GM18511 (cell line): Measurements from ENCODE around the gene LAMB1.
"Not testable (repeated sequence)": the region's sequence is repeated elsewhere in the genome, so short reads cannot be mapped to it uniquely, and the experiment has no call there.

Source experiments
- ATAC-seq: cut with Tn5 transposase; IDR thresholded peaks from one replicate; pipeline ENCODE4 v1.9.1; 2021; ENCODE audit warnings: mild to moderate bottlenecking, moderate library complexity; ENCODE audit not compliant: unreplicated experiment

LAMB1 gene

DNA sequence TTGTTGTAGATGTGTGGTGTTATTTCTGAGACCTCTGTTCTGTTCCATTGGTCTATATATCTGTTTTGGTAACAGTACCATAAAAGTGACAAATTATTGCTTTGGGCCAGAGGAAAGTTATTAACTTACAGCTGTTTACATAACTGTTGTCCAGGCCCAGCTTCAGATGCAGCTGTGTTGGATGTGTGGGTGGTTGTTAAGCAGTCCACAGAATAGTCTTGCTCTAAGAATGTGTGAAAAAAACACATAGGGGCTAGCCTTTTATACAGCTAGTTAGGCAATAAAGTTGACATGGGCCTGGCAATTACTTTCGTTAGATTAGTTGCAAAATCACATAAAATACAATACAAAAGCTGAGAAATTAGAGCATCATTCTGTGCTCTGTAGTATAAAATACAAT is 80.1 kb downstream of the LAMB1 start:
- no peak for ATAC-seq

DNA sequence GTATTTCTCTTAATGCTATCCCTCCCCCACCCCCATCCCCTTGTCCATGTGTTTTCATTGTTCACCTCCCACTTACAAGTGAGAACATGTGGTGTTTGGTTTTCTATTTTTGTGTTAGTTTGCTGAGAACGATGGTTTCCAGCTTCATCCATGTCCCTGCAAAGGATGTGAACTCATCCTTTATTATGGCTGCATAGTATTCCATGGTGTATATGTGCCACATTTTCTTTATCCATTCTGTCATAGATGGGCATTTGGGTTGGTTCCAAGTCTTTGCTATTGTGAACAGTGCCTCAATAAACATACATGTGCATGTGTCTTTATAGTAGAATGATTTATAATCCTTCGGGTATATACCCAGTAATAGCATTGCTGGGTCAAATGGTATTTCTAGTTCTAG is 81.1 kb downstream of the LAMB1 start:
- ATAC-seq: not testable (repeated sequence)

DNA sequence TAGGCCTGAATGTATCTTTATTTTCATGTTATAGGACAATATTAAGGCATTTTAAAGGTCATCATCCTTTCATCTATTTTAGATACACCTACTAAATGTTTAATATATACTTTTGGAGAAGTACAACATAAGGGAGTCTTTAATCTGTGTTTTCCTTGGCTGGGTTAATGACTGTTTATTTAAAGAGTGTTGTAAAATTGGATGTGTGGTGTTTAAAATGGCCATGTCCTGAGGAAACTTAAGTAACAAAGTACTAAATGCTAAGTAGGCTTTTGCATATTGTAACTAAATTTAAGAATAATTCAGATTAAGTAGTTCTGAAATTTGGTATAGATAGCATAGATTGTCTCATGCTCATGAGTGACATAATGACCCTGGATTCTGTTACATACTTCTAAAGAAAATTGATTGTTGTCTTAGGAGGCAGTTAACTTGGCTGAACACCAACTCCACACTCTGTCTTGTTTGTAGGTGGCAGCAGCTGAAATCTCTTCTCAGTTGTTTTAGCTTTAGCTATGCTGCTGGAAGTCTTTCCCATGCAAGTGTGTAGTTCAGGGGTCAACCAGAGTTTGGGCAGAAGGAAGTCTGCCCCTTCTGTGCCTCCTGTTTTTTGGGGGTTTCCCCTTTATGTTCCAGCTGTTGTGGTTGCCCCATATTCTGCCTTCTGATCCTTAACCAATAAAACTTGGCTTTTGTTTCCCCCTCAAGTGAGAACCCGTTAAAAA is 82.8 kb downstream of the LAMB1 start:
- ATAC-seq: no peak

DNA sequence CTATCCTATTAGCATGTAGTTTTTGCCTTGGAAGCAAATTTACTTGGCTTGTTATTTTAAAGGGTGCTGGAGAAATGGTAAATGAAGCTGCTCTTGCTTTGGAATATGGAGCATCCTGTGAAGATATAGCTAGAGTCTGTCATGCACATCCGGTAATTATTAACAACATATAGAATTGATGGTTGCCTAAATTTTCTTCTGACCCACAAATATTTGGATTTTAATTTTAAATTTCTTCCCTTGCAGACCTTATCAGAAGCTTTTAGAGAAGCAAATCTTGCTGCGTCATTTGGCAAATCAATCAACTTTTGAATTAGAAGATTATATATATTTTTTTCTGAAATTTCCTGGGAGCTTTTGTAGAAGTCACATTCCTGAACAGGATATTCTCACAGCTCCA is 84.0 kb downstream of the LAMB1 start:
- ATAC-seq: no peak

DNA sequence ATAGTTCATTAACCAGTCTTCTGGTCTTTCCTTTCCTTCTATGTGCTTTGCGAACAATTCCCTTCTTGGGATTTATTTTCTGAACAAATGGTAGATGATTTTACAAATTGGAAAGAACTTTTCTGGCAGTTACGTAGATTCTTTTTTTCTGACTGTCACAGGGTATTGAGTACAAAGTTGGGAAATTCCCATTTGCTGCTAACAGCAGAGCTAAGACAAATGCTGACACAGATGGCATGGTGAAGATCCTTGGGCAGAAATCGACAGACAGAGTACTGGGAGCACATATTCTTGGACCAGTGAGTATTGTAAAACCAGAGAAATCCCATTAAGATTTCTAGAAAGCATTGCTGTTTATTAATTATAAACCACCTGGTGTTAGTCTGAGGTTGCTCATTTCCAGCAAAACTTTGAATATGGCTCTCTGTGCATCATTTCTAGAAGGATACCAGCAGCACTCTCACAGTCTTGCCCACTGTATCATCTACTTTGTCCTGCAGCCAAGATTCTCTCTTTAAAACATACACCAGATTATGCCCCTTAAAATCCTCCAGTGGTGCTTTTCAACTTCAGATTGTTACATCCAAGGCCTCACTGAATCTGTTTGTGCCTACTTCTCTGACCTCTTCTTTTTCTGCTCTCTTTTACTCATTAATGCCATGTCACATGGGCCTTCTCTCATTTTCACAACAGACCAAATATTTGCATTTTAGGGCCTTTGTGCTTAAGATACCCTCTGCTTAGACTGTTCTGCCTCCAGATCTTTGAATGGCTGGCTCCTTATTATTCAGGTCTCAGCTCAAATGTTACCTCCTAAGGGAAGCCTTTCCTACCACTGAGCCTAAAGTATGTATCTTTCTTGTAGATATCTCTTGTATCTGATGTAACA is 85.0 kb downstream of the LAMB1 start:
- ATAC-seq: peak; percentile 82

- no peak for ATAC-seq
These were observed 87.4 kb downstream of the LAMB1 start for GRCh38 chr7:107915541-107915940.

GRCh38 chr7:107914831-107915230 is 88.1 kb downstream of the LAMB1 start:
- no peak for ATAC-seq

DNA sequence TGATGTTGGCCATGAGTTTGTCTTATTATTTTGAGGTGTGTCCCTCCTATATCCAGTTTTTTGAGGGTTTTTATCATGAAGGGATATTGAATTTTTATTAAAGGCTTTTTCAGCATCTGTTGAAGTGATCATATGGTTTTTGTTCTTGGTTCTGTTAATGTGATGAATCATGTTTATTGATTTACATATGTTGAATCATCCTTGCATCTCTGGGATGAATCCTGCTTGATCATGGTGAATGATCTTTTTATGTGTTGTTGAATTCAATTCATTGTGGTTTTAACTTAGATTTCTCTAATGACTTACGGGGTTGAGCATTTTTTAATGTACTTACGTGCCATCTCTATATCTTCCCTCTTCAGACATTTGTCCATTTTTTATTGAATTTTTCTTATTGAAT is 89.1 kb downstream of the LAMB1 start:
- no peak for ATAC-seq

GRCh38 chr7:107911981-107912380 is 91.0 kb downstream of the LAMB1 start:
- ATAC-seq: no peak

DNA sequence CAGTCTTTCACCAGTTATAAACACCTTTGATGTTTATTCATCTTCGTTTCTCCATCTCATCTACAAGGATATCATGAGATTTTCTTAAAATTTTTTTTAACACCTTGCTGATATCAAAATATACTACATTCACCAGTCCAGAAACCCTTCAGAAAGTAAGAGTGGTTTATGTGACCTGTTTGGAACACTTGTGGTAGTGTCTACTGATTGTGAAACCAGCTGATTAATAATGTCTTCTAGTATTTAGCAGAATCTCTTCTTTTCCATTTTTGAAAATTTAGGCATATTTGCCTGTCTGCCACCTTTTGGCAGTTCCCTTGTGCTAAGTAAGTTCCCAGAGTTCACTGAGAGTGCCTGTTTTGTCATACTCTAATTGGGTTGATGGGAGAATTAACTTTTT is 93.5 kb downstream of the LAMB1 start:
- ATAC-seq: no peak

GRCh38 chr7:107907790-107908189 is 95.2 kb downstream of the LAMB1 start:
- no peak for ATAC-seq

- no peak for ATAC-seq
These were observed 100.6 kb downstream of the LAMB1 start for GRCh38 chr7:107902381-107902780.

- no peak for ATAC-seq
These were observed 102.4 kb downstream of the LAMB1 start for GRCh38 chr7:107900496-107901015.

DNA sequence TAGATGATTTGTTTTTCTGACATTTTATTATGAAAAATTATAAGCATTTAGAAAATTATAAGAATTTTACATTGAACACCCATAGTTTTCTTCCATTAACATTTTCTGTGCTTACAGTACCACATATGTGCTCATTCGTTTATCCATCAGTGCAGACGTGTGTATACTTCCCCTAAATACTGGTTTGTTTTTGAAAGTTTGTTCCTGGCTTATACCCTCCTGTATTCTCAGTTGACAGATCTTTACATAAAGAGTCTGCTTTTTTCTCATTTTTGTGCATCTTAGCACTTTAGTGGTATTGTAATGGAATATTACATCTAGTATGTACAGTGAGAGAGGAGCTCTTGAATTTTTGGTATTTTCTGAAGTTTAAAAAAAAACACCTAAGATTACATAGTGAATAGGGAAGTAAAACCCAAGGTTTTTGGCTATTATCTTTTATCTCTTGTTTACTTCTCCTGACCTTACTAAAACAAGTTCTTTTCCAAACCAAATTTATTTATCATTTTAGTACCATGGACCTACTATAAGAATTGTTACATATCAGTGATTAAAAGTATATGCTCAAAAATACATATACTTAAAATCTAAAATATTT is 103.9 kb downstream of the LAMB1 start:
- no peak for ATAC-seq

DNA sequence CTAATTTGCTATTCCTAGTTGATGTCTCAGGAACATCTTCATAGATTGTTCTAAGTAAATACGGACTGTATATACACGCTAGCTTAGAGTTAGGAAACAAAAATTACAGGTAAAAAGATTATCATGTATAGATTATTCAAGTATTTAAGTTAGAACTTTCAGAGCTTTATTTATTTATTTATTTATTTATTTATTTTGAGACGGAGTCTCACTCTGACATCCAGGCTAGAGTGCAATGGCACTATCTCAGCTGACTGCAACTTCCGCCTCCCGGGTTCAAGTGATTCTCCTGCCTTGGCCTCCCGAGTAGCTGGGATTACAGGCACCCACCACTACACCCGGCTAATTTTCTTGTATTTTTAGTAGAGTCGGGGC is 110.6 kb downstream of the LAMB1 start:
- not testable (repeated sequence) for ATAC-seq

GRCh38 chr7:107891636-107892366 is 111.2 kb downstream of the LAMB1 start:
- peak; percentile 38 for ATAC-seq

- peak; percentile 98 for ATAC-seq
These were observed 111.9 kb downstream of the LAMB1 start, which contains the start of gene DLD for GRCh38 chr7:107890962-107891635. DLD (plus strand) TSS chr7:107891183; CDS start chr7:107891251, 68 bp downstream.

DNA sequence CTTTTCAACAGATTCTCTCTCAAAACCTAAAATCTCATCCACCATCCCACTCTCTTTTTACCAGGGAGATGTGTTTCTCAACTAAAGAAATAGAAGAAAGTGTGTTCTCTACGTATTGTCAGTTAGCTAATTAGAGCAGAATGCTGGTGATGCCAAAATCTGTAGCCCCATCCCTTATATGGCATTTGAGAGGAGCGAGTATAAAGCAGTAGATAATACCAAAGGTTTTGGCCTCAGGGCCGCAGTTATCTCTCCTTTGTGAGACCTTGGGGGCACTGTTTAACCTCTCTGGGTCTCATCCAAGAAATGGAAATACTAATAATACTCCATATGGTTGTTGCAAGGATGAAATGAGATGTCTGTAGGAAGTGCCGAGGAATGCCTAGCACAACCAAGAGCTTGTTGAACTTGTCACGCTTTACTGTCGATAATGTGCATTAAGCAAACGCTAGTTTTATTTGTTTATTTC is 112.4 kb downstream of the LAMB1 start:
- peak; percentile 4 for ATAC-seq

GRCh38 chr7:107889992-107890391 is 113.0 kb downstream of the LAMB1 start:
- ATAC-seq: no peak

GRCh38 chr7:107887827-107888226 is 115.1 kb downstream of the LAMB1 start:
- not testable (repeated sequence) for ATAC-seq
